Measurements from ENCODE around the gene TSSC4. TPM values are rescaled to one million over a fixed set of nuclear protein-coding genes. Genes with fewer than 3 reads are reported as not detected.

Gene TSSC4
- total RNA-seq, 4 donors from 2014 or later: 13.3 to 38.9 (median 36.0) TPM

DNA sequence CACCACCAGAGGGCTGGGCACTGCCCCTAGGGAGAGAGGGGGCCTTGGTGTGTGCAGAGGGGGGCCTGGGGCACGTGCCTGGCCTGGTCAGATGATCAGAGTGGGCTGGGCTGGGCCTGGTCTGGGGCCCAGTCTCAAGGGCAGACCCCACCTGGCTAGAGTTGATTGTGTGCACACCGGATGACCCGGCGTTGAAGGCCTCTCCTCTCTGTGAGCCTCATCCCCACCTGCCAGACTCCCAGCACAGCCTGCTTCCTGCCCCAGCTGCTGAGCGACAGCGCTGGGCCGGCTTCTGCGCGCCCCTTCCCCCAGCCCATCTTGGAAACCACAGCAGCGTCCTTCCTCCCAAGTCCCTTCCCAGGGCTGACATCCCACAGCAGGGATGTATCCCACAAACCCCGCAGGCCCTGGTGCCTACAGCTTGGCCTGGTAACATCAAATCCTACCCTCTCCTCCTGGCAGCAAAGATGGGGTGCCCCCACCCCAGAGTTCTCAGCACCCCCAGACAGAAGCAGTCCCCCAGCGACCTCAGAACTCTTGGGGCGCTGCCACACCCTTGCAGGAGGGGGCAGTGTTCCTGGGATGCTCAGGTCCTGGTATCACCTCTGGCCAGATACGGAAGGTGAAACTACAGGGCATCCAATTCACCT is 11.0 kb upstream of the TSSC4 start:
- Histone ChIP-seq H3K4me1 (peaks cover 62 to 76% (median 70%) of the 10 kb centered on the region in 4 donors), H3K36me3 (no peaks in the 10 kb centered on the region), H3K27me3 (no peaks in the 10 kb centered on the region), H3K4me3 (no peak overlapping the region), H3K9me3 (no peaks in the 10 kb centered on the region), H3K27ac (peak overlapping the region; percentile 75 to 99 (median 92))
- no peak for DNase-seq
- WGBS, 2 donors (ENCODE audit: low coverage in 1 of 2): 54% methylated on average over 14 of the region's 14 CpGs; no CpG with 5 or more reads in 1 of the 2 donors
- in situ Hi-C loops (cut with MboI; ENCODE audit: low pct_ligation_motif_present in 1 of 4, low pct_unique_long_range_greater_than_20kb in 1 of 4, low sequenced_read_pairs in 3 of 4) (no loop called here), intact Hi-C loops (cut with DNase I; ENCODE audit: low total_unique reads) (loop anchor here (10.0 kb wide), 1 partner anchor 825 kb away; no protein-coding TSS in a partner anchor)
- TF ChIP-seq POLR2A (IDR thresholded peaks at IDR 0.05) (no peak), EP300 (IDR thresholded peaks at IDR 0.05; ENCODE audit: low read depth) (no peak), CTCF (IDR thresholded peaks at IDR 0.05) (no peak), POLR2AphosphoS5 (IDR thresholded peaks at IDR 0.05) (no peak)

DNA sequence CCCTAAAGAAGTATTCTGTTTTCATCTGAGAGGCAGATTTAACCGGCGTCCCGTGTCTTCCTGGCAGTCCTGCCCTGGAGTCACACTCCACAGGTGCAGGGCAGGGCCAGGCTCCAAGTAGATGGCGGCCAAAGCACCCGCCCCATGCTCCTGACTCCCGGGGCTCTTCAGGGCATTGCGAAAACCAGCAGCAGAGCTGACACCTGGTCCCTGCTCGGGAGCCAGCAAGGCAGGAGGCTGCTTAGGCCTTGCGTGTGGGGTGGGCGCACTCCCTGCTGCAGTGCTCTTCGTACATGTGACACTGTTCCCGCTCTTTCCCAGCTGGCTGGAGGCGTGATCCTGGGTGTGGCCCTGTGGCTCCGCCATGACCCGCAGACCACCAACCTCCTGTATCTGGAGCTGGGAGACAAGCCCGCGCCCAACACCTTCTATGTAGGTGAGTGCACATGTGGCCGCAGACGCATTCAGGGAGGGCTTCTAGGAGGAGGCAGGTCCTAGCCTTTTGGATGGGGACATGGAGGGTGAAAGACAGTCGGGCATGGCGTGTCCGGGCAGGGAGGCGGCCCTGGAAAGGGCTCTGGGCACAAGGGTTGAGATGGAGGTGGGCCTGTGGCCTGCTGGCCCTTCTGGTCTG is 10.3 kb upstream of the TSSC4 start:
- no peak for TF ChIP-seq POLR2A (IDR thresholded peaks at IDR 0.05)
- TF ChIP-seq POLR2AphosphoS5 (IDR thresholded peaks at IDR 0.05): no peak
- TF ChIP-seq EP300 (IDR thresholded peaks at IDR 0.05; ENCODE audit: low read depth): no peak
- no peak for TF ChIP-seq CTCF (IDR thresholded peaks at IDR 0.05)
- no peak overlapping the region for H3K4me3 ChIP-seq
- H3K9me3 ChIP-seq: no peaks in the 10 kb centered on the region
- peak overlapping the region; percentile 75 to 99 (median 92) for H3K27ac ChIP-seq
- H3K36me3 ChIP-seq: no peaks in the 10 kb centered on the region
- DNase-seq: no peak
- peaks cover 55 to 71% (median 66%) of the 10 kb centered on the region in 4 donors for H3K4me1 ChIP-seq
- intact Hi-C loops (cut with DNase I; ENCODE audit: low total_unique reads) (no loop called here), in situ Hi-C loops (cut with MboI; ENCODE audit: low pct_ligation_motif_present in 1 of 4, low pct_unique_long_range_greater_than_20kb in 1 of 4, low sequenced_read_pairs in 3 of 4) (no loop called here)
- no peaks in the 10 kb centered on the region for H3K27me3 ChIP-seq
- WGBS, 2 donors (ENCODE audit: low coverage in 1 of 2): 88% methylated on average over 23 of the region's 23 CpGs; no CpG with 5 or more reads in 1 of the 2 donors

GRCh38 chr11:2390725-2391151 is 9.8 kb upstream of the TSSC4 start:
- WGBS, 2 donors (ENCODE audit: low coverage in 1 of 2): 67% methylated on average over 8 of the region's 8 CpGs; no CpG with 5 or more reads in 1 of the 2 donors
- H3K4me1 ChIP-seq: peaks cover 53 to 65% (median 61%) of the 10 kb centered on the region in 4 donors
- no peaks in the 10 kb centered on the region for H3K27me3 ChIP-seq
- no peak overlapping the region for H3K4me3 ChIP-seq
- DNase-seq: peak; percentile 61
- no peaks in the 10 kb centered on the region for H3K9me3 ChIP-seq
- in situ Hi-C loops (cut with MboI; ENCODE audit: low pct_ligation_motif_present in 1 of 4, low pct_unique_long_range_greater_than_20kb in 1 of 4, low sequenced_read_pairs in 3 of 4): no loop called here
- no peaks in the 10 kb centered on the region for H3K36me3 ChIP-seq
- peak overlapping the region; percentile 75 to 99 (median 92) for H3K27ac ChIP-seq
- intact Hi-C loops (cut with DNase I; ENCODE audit: low total_unique reads): no loop called here
- TF ChIP-seq POLR2AphosphoS5 (IDR thresholded peaks at IDR 0.05) (no peak), CTCF (IDR thresholded peaks at IDR 0.05) (no peak), EP300 (IDR thresholded peaks at IDR 0.05; ENCODE audit: low read depth) (no peak), POLR2A (IDR thresholded peaks at IDR 0.05) (no peak)

GRCh38 chr11:2391181-2391975 is 9.2 kb upstream of the TSSC4 start:
- Histone ChIP-seq H3K4me1 (peaks cover 47 to 59% (median 55%) of the 10 kb centered on the region in 4 donors), H3K9me3 (no peaks in the 10 kb centered on the region), H3K36me3 (no peaks in the 10 kb centered on the region), H3K4me3 (no peak overlapping the region), H3K27ac (peak overlapping the region; percentile 61 to 99 (median 92)), H3K27me3 (no peaks in the 10 kb centered on the region)
- in situ Hi-C loops (cut with MboI; ENCODE audit: low pct_ligation_motif_present in 1 of 4, low pct_unique_long_range_greater_than_20kb in 1 of 4, low sequenced_read_pairs in 3 of 4) (no loop called here), intact Hi-C loops (cut with DNase I; ENCODE audit: low total_unique reads) (no loop called here)
- TF ChIP-seq POLR2AphosphoS5 (IDR thresholded peaks at IDR 0.05) (no peak), EP300 (IDR thresholded peaks at IDR 0.05; ENCODE audit: low read depth) (no peak), CTCF (IDR thresholded peaks at IDR 0.05) (no peak), POLR2A (IDR thresholded peaks at IDR 0.05) (no peak)
- WGBS, 2 donors (ENCODE audit: low coverage in 1 of 2): 83% methylated on average over 19 of the region's 20 CpGs; no CpG with 5 or more reads in 1 of the 2 donors
- DNase-seq: no peak
